ENCODE results near the gene CDPF1.
"Not testable (repeated sequence)": the region's sequence is repeated elsewhere in the genome, so short reads cannot be mapped to it uniquely, and the experiment has no call there.

The CDPF1 gene

GRCh38 chr22:46224044-46224897 lies 25.8 kb downstream of the CDPF1 start:
- no peak for DNase-seq

DNA sequence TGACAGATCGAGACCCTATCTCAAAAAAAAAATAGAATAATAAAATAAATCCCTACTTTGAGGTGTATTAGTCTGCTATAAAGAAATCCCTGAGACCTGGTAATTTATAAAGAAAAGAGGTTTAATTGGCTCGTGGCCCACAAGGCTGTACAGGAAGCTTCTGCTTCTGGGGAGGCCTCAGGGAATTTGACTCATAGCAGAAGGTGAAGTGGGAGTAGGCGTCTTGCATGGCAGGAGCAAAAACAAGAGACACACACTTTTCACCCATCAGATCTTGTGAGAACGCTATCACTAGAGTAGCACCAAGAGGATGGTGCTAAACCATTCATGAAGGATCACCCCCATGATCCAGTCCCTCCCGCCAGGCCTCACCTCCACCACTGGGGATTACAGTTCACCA lies 29.2 kb downstream of the CDPF1 start:
- no peak for DNase-seq

DNA sequence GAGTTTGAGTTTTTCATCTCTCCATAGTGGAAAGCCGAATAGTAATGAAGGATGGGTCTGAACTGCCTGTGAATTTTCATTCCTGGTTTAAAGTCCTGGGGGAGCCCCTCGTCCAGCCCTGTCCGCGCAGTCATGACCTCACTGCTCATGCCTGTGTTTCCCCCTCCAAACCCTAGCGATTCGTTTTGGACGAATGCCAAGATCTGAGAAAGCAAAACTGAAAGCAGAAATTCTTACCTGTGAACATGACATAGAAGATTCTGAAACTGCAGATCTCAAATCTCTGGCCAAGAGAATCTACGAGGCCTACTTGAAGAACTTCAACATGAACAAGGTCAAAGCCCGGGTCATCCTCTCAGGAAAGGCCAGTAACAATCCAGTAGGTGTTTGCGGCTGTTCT lies 30.5 kb downstream of the CDPF1 start:
- no peak for DNase-seq

DNA sequence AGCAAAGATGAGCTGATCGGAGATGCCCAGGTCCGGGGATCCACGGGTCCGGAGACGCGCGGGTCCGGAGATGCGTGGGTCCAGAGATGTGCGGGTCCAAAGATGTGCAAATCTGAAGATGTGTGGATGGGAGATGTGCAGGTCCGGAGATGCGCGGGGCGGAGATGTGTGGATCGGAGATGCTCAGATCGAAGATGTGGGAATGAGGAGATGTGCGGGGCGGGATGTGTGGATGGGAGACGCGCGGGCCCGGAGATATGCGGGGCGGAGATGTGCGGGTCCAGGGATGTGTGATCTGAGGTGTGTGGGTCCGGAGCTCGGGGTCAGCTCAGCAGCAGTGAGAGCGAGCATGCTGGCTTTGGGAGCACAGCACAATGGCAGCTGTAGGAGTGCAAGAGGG lies 35.5 kb downstream of the CDPF1 start:
- no peak for DNase-seq

DNA sequence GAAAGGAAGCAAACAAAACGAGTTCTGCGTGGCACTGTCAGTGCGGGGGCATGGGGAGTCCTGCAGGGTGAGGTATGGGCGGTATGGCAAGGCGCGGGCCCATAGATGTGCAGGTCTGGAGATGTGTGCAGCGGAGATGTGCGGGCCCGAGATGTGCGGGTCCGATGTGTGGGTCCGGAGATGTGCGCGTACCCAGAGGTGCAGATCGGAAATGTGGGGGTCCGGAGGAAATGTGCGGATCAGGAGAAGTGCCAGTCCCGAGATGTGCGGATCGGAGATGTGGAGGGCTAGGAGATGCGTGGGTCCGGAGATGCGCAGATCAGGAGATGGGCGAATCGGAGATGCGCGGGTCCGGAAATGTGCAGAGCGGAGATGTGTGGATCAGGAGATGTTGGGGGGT lies 35.9 kb downstream of the CDPF1 start:
- DNase-seq = no peak

DNA sequence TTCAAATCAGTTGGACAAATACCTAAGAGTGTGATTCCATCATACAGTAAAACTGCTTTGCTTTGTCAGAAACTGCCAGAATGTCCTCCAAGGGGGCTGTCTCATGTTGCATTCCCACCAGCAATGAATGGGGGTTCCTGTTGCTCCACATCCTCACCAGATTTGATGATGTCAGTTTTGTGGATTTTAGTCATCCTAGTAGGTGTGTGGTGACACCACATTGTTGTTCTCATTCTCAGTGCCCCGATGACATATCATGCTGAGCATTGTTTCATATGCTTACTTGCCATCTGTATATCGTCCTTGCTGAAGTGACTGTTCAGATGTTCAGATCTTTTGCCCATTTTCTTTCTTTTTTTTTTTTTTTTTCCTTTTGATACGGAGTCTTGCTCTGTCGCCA lies 37.0 kb downstream of the CDPF1 start:
- DNase-seq = no peak

GRCh38 chr22:46212195-46212594 lies 37.9 kb downstream of the CDPF1 start:
- no peak for DNase-seq

GRCh38 chr22:46209262-46209661 lies 40.8 kb downstream of the CDPF1 start:
- DNase-seq = no peak

GRCh38 chr22:46203601-46203980 lies 46.5 kb downstream of the CDPF1 start:
- no peak for DNase-seq

DNA sequence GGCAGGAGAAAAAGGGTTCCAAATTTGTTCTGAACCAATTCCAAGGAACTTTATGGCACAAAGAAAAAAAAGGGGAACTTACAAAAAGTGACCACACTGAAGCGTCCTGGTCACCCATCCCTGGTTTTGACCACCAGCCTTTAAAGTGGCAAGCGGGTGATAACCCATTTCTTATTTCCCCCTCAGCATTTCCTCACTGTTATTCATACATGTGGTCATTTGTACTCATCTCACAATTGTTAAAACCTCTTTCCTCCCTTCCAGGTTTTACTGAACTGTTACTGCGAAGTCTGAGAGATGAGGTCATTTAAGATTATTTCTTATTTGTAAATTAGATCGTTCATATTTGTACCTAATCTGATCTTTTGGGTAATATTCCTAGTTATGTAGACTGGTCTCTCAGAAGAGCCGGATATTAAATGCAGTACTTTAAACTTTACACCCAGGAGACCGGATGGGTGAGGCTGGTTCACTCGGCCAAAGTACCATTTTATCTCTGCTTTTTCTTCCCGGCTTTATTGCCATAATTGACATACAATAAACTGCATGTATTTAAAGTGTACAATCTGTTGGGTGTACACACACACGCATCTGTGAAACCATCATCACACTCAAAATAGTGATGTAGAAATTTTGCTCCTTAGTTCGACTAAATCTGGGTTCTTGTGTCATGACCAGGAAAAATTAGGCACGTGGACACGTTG lies 47.0 kb downstream of the CDPF1 start:
- no peak for DNase-seq

DNA sequence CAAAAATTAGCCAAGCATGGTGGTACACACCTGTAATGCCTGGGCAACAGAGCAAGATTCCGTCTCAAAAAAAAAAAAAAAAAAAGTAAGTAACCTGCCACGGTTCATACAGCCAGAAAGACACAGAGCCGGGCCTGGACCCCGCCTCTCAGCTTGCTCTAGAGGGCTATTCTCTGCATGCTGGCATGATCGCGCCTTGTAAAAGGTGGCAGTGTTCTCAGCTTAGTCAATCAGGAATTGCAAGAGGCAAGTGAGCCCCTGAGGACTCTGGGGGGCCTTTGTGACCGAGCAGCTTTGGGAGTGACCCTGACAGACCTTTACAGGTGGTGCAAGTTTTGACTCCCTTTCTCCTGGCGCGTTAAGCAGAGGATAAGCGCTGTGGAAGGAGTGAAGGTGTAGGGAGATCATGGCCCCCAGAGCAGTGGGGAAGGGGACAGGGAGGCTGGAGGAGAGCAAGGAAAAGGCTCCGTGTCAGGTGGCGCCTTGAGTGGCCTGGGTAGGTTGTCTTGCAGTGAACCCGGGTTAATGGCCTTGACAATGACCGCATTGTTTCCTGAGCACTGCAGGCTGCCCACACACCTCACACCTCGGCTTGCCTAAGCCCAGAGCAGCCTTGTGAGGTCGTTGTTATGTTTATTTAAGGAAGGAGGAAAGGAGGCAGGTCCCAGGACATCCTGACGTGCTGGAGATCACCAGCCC lies 48.9 kb downstream of the CDPF1 start:
- DNase-seq = no peak

DNA sequence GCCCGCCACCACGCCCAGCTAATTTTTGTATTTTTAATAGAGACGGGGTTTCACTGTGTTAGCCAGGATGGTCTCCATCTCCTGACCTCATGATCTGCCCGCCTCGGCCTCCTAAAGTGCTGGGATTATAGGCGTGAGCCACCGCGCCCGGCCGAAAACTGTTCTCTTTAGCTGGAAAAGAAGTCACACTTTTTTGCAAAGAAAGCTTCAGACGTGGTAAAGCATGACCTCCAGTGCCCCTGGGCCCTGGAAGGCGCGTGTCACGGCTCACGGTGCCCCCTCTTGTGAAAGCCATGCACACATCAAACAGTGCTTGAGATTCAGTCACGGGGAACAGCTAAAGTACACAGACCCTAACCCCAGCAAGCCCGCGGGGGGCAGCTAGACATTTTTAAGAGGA lies 51.3 kb downstream of the CDPF1 start:
- not testable (repeated sequence) for DNase-seq

GRCh38 chr22:46198274-46198673 lies 51.8 kb downstream of the CDPF1 start:
- DNase-seq = no peak

- DNase-seq = no peak
Measured at GRCh38 chr22:46196278-46196677, 53.8 kb downstream of the CDPF1 start.

DNA sequence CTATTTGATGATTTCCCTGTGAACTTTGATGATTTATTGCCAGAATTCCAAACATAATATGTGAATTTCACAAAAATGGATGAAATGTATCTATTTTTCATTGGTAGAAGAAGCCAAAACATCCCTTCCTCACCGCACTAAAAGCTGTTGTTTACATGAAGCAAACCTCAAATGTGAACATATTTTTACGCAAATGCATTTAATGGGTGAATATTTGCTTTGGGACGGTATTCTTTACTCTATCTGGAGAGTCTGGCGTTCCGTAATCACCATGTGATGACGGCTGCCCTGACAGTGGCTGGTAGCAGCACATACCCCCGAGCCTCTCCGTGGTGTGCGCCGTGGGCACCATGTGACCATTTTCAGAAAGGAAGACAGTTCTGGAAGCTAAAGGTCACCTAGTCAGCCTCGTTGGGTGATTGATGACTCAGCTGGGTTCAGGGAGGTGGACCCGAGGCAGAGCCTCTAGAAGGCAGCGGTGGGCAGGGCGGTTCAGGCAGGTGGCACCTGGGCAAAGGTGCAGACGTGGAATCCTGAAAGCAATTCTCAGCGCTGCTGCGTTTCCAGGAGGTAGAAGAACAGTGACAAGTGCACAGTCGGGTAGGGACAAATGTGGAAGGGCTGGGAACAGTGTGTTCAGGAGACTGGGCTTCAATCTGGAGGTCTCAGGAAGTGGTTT lies 54.5 kb downstream of the CDPF1 start:
- no peak for DNase-seq
